HepG2 (cell line): Measurements from ENCODE around the gene ARID3C. TPM values are rescaled to one million over a fixed set of nuclear protein-coding genes. Genes with fewer than 3 reads are reported as not detected.

Source experiments
- AKAP8 ChIP-seq: sonication (generic); formaldehyde crosslinking; IDR thresholded peaks from 2 replicates; pipeline ENCODE4 v1.5.1; 2020; ENCODE audit warnings: mild to moderate bottlenecking, missing genetic modification reagents
- ELF3 ChIP-seq: IDR thresholded peaks from 2 replicates; pipeline ENCODE4 v1.6.1; 2016; ENCODE audit warnings: missing genetic modification reagents, missing compliant biosample characterization
- GRHL1 ChIP-seq: sonication (generic); formaldehyde crosslinking; conservative IDR thresholded peaks from 2 replicates; pipeline ENCODE4 v1.8.0; 2022; ENCODE audit warnings: missing genetic modification reagents
- IKZF5 ChIP-seq: IDR thresholded peaks from 2 replicates; pipeline ENCODE4 v1.6.1; 2018; ENCODE audit warnings: missing genetic modification reagents, mild to moderate bottlenecking, missing compliant biosample characterization
- MAZ ChIP-seq, 2 experiments: sonication (generic) in 1 of 2; formaldehyde crosslinking in 1 of 2; IDR thresholded peaks; 2 replicates each; pipeline versions ENCODE4 v1.5.0 to v1.6.1; 2012 to 2020; ENCODE audit warnings: low read depth in 2 of 2, mild to moderate bottlenecking in 2 of 2, borderline replicate concordance in 1 of 2, improper control_type of control experiment in 1 of 2, low read length in 1 of 2, missing genetic modification reagents in 1 of 2, moderate library complexity in 1 of 2
- MIER2 ChIP-seq: IDR thresholded peaks from 2 replicates; pipeline ENCODE4 v1.6.1; 2016; ENCODE audit warnings: missing biosample characterization, missing genetic modification reagents
- MYPOP ChIP-seq: sonication (generic); formaldehyde crosslinking; IDR thresholded peaks from 2 replicates; pipeline ENCODE4 v1.8.1; 2023; ENCODE audit warnings: mild to moderate bottlenecking, moderate library complexity, missing genetic modification reagents
- RARA ChIP-seq: IDR thresholded peaks from 2 replicates; pipeline ENCODE4 v1.6.1; 2016; ENCODE audit warnings: missing genetic modification reagents, missing compliant biosample characterization
- THAP9 ChIP-seq: sonication (generic); formaldehyde crosslinking; IDR thresholded peaks from 2 replicates; pipeline ENCODE4; 2020; ENCODE audit warnings: missing genetic modification reagents, mild to moderate bottlenecking, borderline replicate concordance
- TRIM24 ChIP-seq: sonication (generic); formaldehyde crosslinking; IDR thresholded peaks from 2 replicates; pipeline ENCODE4 v1.8.0; 2022; ENCODE audit warnings: mild to moderate bottlenecking, missing genetic modification reagents
- ZBTB38 ChIP-seq: sonication (generic); formaldehyde crosslinking; IDR thresholded peaks from 2 replicates; pipeline ENCODE4 v1.5.1; 2020; ENCODE audit warnings: mild to moderate bottlenecking, missing genetic modification reagents
- ZNF646 ChIP-seq: sonication (generic); formaldehyde crosslinking; IDR thresholded peaks from 2 replicates; pipeline ENCODE4 v1.9.0; 2021; ENCODE audit warnings: mild to moderate bottlenecking, missing genetic modification reagents
- ZSCAN12 ChIP-seq: sonication (generic); formaldehyde crosslinking; IDR thresholded peaks from 2 replicates; pipeline ENCODE4 v1.9.0; 2021; ENCODE audit warnings: mild to moderate bottlenecking, missing genetic modification reagents
- polyA plus RNA-seq, 8 experiments: library from polyadenylated mRNA; depleted of rRNA in 3 of 8; stranded (reverse) in 7 of 8; unstranded in 1 of 8; fragments of >200 nt; fragmentation: Illumina TruSeq in 4 of 8; extraction: Trizol in 4 of 8; gene quantifications; 2 replicates each; pipeline versions ENCODE4 v1.2.1 to v1.2.3, GENCODE V29; 2011 to 2016; ENCODE audit warnings: low read depth in 4 of 8, missing spikeins in 1 of 8, mixed read lengths in 1 of 8; ENCODE audit not compliant: insufficient read depth in 1 of 8
- total RNA-seq, 5 experiments: library from RNA; depleted of rRNA; stranded (reverse); fragments of >200 nt; fragmentation: Illumina TruSeq; extraction: Trizol; gene quantifications; 2 replicates each; pipeline ENCODE4 v1.2.3, GENCODE V29; 2016; ENCODE audit warnings: low read depth in 1 of 5

Gene ARID3C
- total and polyA plus RNA-seq, 2 of the 13 experiments (the other 11 are each of a cell fraction or from before 2014, with no cell fraction given), result not detected

- TF ChIP-seq IKZF5 (CRISPR knock-in tag), result no peak
- no peak for TF ChIP-seq TRIM24 (CRISPR knock-in tag)
- no peak for TF ChIP-seq ZBTB38 (CRISPR knock-in tag)
- no peak for TF ChIP-seq ZNF646 (CRISPR knock-in tag)
- no peak for TF ChIP-seq THAP9 (CRISPR knock-in tag)
- no peak for TF ChIP-seq AKAP8 (CRISPR knock-in tag)
- no peak for TF ChIP-seq RARA (CRISPR knock-in tag)
- TF ChIP-seq ZSCAN12, result no peak
- no peak for TF ChIP-seq MIER2 (CRISPR knock-in tag)
- no peak for TF ChIP-seq MYPOP
- TF ChIP-seq ELF3 (CRISPR knock-in tag), result no peak
- TF ChIP-seq GRHL1 (CRISPR knock-in tag), result no peak
- peak; percentile 32; the same call in 1 of the 2 replicates for TF ChIP-seq MAZ (IDR thresholded peaks at IDR 0.05; ENCODE audit: borderline replicate concordance, low read depth, low read length)
- no peak for TF ChIP-seq MAZ (CRISPR knock-in tag; IDR thresholded peaks at IDR 0.05; ENCODE audit: low read depth)
Observed at GRCh38 chr9:34664281-34665066, 35.6 kb upstream of the ARID3C start (continued).
